Activated T-cell treated with anti-CD3 and anti-CD28 coated beads for 4 hours (primary cell): ENCODE results near the gene PIEZO2.
"Not testable (repeated sequence)": the region's sequence is repeated elsewhere in the genome, so short reads cannot be mapped to it uniquely, and the experiment has no call there.

Experiments used
- DNase-seq: peaks from one replicate; pipeline ENCODE4 v3.0.0-alpha.2; 2020

PIEZO2 gene

GRCh38 chr18:11148680-11149440 is 509 bp downstream of the PIEZO2 start:
- no peak for DNase-seq

GRCh38 chr18:11147962-11148679 is 1.2 kb downstream of the PIEZO2 start:
- no peak for DNase-seq

GRCh38 chr18:11147371-11147951 is 1.9 kb downstream of the PIEZO2 start:
- DNase-seq = no peak

GRCh38 chr18:11146947-11147345 is 2.4 kb downstream of the PIEZO2 start:
- DNase-seq = no peak

- DNase-seq = no peak
These were observed 3.0 kb downstream of the PIEZO2 start for GRCh38 chr18:11146238-11146946.

DNA sequence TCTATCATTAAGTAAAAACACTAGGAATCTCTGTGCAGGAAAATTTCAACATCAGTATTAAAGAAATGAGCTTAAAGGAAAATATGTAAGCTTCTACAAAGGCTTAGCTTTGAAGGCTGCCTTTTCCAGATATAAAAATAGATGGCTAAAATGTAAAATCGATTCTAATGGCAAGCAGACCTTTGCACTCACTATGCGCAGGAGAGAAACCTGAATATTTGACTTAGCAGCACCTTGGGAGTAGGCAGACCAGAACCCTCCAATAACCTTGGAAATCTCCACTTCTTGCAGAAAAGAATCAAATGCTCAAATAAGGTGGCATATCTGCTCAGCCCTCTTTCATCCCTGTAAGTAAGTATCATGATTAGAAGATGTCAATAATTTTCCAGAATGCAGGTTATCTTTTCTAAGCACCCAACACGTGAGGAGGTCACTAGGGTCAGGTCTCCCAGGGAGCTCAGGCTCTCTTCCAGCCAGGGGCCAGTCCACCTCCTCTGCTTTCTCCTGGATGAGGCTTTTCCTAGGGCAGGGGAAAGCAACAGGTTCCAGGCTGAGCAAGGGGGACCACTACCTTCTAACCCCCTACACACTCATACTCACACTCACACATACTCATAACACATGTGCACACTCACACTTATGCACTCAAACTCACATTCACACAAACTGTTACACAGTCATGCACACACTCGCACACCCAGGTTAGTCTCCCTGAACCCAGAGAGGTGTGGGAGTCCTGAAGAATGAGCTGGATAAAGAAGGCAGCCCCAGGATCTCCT is 3.8 kb downstream of the PIEZO2 start:
- no peak for DNase-seq

DNA sequence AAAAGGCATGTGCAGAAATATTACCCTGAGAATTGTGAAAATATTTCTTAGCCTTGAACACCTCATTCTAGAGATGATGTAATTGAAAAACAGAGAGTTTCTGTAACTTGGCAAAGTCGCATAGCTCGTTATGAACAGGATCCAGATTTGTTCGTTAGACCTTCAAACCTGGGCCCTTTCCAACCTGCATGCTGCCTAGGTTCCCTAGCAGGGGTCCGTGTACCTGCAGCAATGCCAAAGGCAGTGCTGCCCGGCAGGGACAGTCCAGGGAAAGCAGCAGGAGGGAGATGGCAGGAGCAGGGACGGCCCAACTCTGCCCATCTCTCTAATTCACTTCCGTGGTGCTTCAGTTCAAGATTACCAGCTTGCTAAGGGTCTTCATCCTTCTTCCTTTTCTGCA is 12.0 kb downstream of the PIEZO2 start:
- no peak for DNase-seq

GRCh38 chr18:11136241-11136640 is 13.1 kb downstream of the PIEZO2 start:
- DNase-seq = no peak

DNA sequence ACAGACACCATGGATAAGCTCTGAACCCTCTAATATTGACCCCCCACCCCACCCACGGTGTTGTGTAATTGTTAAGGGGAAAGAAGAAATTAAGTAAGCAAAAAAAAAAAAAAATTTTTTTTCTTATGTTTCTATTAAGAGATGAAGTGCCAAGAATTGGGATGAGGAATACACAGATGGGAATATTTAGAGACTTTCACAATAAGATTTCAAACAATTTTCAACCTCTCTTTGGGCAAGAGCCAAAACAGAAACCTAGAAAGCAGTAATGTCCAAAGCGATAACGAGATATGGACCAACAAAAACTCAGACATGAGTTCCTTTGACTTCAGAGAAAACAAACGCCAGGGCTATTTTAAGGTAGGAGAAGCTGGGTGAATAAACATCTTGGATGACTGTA is 14.4 kb downstream of the PIEZO2 start:
- DNase-seq = no peak

DNA sequence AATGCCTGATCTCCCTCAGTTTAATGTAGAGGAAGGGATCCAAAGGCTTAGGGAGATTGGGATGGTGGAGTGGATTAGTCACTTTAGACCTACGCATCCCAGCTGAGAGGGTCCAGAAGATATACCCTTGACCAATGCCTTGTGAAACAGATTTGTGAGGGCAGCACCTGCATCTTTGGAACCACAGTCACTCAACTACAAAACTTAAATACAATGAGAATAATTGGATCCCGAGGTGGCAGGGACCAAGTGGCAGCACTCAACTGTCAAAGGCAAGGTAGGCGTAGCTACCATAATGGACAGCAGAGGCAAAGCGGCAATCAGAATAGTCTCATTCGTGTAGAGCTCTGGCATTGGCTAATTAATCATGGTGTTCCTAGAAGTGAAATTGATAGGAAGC is 20.3 kb downstream of the PIEZO2 start:
- not testable (repeated sequence) for DNase-seq

DNA sequence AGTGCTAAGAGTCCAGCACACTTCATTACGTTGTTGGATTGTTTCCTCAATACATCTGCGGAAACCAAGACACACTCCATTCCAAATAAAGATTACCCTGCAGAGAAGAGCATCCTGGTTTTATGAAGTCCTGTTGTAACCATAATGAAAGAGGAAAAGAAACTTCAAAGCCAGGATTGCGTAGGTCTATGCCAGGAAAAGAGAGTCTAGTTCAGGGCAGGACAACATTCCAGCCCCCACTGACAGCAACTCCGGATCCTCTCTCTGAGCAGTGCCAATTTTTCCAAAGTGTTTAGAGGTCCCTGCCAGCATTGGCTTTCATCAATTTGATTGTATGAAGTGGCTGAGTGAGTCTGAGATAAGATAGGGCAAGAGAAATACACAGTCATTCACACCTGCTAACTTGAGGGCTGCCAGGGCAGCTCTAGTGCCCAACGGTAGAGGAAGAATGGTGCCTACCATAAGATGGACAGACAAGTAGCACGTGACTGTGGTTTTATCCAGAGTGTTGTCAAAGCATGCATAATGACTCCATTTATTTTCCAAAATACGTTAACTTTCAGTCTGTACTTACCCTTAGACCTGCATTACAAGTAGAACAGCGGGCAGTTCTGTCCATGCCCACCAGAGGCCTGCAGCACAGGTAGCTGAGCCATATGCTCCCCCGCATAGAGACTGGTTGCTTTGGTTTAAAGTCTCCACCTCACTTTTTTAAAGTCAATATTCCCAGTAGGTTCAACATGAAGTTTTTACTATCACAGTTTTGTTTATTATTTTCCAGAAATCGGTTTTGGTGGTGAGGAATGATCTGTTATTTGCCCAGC is 23.7 kb downstream of the PIEZO2 start:
- DNase-seq = no peak

- DNase-seq = no peak
These were observed 25.3 kb downstream of the PIEZO2 start for GRCh38 chr18:11124054-11124453.

- no peak for DNase-seq
These were observed 27.9 kb downstream of the PIEZO2 start for GRCh38 chr18:11121443-11121849.

GRCh38 chr18:11119959-11120587 is 29.3 kb downstream of the PIEZO2 start:
- no peak for DNase-seq

- DNase-seq = no peak
These were observed 29.8 kb downstream of the PIEZO2 start for GRCh38 chr18:11119550-11119949.

DNA sequence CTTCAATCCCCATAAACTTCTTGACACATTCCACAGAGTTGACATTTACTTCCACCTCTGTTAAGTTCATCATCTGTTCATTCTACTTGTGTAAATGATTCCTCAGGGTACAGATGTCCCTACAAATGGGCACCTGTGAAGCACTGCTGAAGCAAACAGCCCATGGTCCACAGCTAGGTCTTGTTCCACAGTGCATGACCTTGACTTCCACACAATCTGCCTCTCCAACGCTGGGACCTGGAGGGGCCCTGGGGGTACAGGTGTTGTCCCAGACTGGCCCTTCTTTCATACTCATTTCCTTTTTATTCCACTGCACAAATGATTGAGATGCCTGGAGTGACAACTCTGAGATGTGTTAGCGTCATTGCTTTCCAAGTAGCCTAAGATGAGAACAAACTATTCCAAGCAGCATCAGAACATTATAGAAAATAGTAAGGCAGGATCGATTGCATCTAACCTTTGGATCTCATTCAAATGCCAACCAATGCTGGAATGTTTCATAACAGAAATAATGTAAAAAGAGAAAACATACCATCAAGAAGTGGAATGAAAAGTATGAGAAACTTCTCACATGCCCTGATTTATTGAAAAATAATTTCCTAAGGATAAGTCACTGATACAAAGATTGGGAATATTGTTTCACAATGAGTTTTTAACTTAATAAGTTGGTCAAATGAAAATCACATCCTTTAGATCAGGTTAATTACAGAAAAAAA is 31.2 kb downstream of the PIEZO2 start:
- DNase-seq = no peak

- no peak for DNase-seq
These were observed 34.1 kb downstream of the PIEZO2 start for GRCh38 chr18:11115276-11115675.

DNA sequence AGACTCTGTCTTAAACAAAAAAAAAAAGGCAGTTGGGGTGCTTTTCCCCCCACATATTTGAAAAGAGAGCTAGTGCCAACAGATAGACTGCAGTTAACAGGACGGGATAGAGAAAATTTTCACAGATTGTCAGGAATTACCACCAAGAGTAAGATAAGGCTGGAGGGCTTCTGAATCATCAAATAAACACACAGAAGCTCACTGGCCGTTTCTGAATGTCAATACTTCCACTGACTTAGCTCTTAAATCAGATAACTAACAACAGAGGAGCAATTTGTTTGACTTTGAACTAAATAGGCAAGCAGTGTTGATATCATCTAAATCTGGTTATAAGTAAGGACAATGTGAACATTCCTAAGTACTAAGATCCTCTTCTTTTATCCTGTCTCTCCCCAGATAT is 34.7 kb downstream of the PIEZO2 start:
- no peak for DNase-seq

GRCh38 chr18:11113937-11114336 is 35.4 kb downstream of the PIEZO2 start:
- no peak for DNase-seq

- no peak for DNase-seq
These were observed 36.3 kb downstream of the PIEZO2 start for GRCh38 chr18:11113046-11113548.
